Right ventricle myocardium inferior (tissue), 1 donor: ENCODE measurements around the gene RRP1. TPM values are rescaled to one million over a fixed set of nuclear protein-coding genes. Genes with fewer than 3 reads are reported as not detected.
A peak's percentile ranks its signal among the peaks of the same experiment; 100 is the strongest.
"Not testable (repeated sequence)": the region's sequence is repeated elsewhere in the genome, so short reads cannot be mapped to it uniquely, and the experiment has no call there.

ENCODE experiments used
- ATAC-seq: fragments of 200-7000 bp; cut with Tn5 transposase; one replicate; pipeline ENCODE4 v1.9.1; 2020; ENCODE audit warnings: mild to moderate bottlenecking, moderate library complexity
- DNase-seq: peaks from one replicate; pipeline ENCODE4 v3.0.0; 2021; ENCODE audit errors: missing footprints
- intact Hi-C: fragments of 100-400 bp; cut with DNase I; formaldehyde crosslinking; loops from one replicate; pipeline ENCODE4 v1.11.0; 2022
- total RNA-seq: library from RNA; stranded (reverse); fragmentation: NEBNext Ultra II Directional; extraction: Animal tissue kit (Norgen Biotek cat#: 25700); gene quantifications from one replicate; pipeline ENCODE4 v1.2.1, GENCODE V29; 2021
- donor health status: DM: no; HTN: yes; CAD: no; lungs with severe emphysema.

The RRP1 gene
- total RNA-seq, 1 donor from 2014 or later, result 10.1 TPM

GRCh38 chr21:43810505-43811261 is 21.3 kb downstream of the RRP1 start:
- intact Hi-C loops, result loop anchor here (1.0 kb wide), 1 partner anchor 165 kb away; no protein-coding TSS in a partner anchor
- ATAC-seq, result peak; percentile 88

GRCh38 chr21:43811262-43812105 is 22.1 kb downstream of the RRP1 start:
- ATAC-seq (peak; percentile 6), DNase-seq (no peak)
- intact Hi-C loops, result no loop called here

More at GRCh38 chr21:43810505-43811261, 21.3 kb downstream of the RRP1 start:
- peak; percentile 92 for DNase-seq

- ATAC-seq (no peak), DNase-seq (no peak)
- intact Hi-C loops, result no loop called here
Measured at GRCh38 chr21:43812139-43812821, 22.9 kb downstream of the RRP1 start.

- no peak for DNase-seq
- no peak for ATAC-seq
- intact Hi-C loops, result no loop called here
Measured at GRCh38 chr21:43812957-43813655, 23.7 kb downstream of the RRP1 start.

- DNase-seq (no peak), ATAC-seq (no peak)
- intact Hi-C loops, result no loop called here
Measured at GRCh38 chr21:43813656-43813980, 24.2 kb downstream of the RRP1 start.

GRCh38 chr21:43814215-43815106 is 25.1 kb downstream of the RRP1 start:
- ATAC-seq (no peak), DNase-seq (no peak)
- intact Hi-C loops, result no loop called here

GRCh38 chr21:43815107-43815613 is 25.8 kb downstream of the RRP1 start:
- intact Hi-C loops, result no loop called here
- DNase-seq (no peak), ATAC-seq (no peak)

GRCh38 chr21:43815991-43816390 is 26.6 kb downstream of the RRP1 start:
- ATAC-seq (no peak), DNase-seq (peak; percentile 61)
- intact Hi-C loops, result no loop called here

GRCh38 chr21:43816611-43817071 is 27.3 kb downstream of the RRP1 start:
- ATAC-seq (no peak), DNase-seq (peak; percentile 9)
- intact Hi-C loops, result no loop called here

GRCh38 chr21:43817157-43818086 is 28.0 kb downstream of the RRP1 start:
- DNase-seq, result peak; percentile 58
- no peak for ATAC-seq
- intact Hi-C loops, result no loop called here

- intact Hi-C loops, result no loop called here
- peak; percentile 31 for DNase-seq
- ATAC-seq, result peak; percentile 36
Measured at GRCh38 chr21:43818685-43819084, 29.3 kb downstream of the RRP1 start.

GRCh38 chr21:43819511-43820405 is 30.4 kb downstream of the RRP1 start:
- no peak for ATAC-seq
- DNase-seq, result peak; percentile 37
- intact Hi-C loops, result no loop called here

GRCh38 chr21:43820466-43820865 is 31.1 kb downstream of the RRP1 start:
- ATAC-seq (no peak), DNase-seq (peak; percentile 9)
- intact Hi-C loops, result no loop called here

GRCh38 chr21:43822166-43822565 is 32.8 kb downstream of the RRP1 start:
- intact Hi-C loops, ATAC-seq: not testable (repeated sequence)
- DNase-seq, result peak; percentile 66

- DNase-seq, intact Hi-C loops, ATAC-seq: not testable (repeated sequence)
Measured at GRCh38 chr21:43822741-43823140, 33.4 kb downstream of the RRP1 start.
